ENCODE data around the gene C2CD4C.

DNA sequence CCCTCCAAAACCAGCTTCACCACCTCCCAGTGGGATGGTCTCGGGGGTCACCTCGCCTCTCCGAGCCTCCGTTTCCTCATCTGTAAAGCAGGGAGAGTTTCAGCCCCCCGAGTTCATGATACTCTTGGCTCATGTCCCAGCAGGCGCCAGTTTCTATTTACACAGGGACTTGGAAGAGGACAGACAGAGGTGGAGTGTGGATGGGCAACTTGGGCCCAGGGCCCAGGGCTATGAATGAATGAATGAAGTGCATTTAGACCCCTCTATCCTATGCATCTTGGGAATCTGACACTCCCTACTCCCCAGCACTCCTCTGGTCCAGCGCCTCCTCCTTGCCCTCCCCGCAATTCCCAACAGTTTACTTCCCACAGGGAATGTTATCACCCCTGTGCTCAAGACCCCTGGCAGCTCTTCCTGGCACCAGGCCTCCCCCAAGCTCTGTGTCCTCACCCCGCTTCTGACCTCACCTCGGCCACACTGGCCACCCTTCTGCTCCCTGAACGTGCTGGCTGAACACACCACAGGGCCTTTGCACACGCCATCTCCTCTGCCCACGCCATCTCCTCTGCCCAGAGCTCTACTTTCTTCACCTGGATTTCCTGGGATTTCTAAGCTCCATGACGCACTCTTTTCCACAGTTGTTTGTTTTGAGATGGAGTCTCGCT, 4.9 kb upstream of the C2CD4C start:
- TF ChIP-seq, protein P1, sequence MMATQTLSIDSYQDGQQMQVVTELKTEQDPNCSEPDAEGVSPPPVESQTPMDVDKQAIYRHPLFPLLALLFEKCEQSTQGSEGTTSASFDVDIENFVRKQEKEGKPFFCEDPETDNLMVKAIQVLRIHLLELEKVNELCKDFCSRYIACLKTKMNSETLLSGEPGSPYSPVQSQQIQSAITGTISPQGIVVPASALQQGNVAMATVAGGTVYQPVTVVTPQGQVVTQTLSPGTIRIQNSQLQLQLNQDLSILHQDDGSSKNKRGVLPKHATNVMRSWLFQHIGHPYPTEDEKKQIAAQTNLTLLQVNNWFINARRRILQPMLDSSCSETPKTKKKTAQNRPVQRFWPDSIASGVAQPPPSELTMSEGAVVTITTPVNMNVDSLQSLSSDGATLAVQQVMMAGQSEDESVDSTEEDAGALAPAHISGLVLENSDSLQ (IDR thresholded peaks at IDR 0.05), result no peak
- TF ChIP-seq BHLHE40 (IDR thresholded peaks at IDR 0.05; ENCODE audit: borderline replicate concordance) (no peak), FOXM1 (IDR thresholded peaks at IDR 0.05; ENCODE audit: borderline replicate concordance) (no peak), SUZ12 (IDR thresholded peaks at IDR 0.05) (no peak), HDGF (IDR thresholded peaks at IDR 0.05; ENCODE audit: borderline replicate concordance) (no peak), NFRKB (IDR thresholded peaks at IDR 0.05) (no peak)

Data from HEK293T (cell line).